Measurements from ENCODE around the gene RAD54L.
A peak's percentile ranks its signal among the peaks of the same experiment; 100 is the strongest.

RAD54L gene

DNA sequence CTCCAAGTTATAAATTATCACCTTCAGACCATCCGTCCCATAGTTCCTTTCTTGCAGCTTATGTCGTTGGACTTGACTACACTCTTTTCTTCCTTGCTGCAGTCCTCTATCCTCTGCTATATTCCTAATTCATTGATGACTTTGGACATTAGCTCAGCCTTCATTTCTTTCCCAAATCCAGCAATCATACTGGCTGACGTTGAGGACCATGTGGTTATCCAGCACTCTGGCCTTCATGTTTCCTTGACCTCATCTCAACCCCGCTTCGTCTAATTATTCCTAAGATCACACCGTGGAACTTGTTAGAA lies 27.4 kb downstream of the RAD54L start:
- Histone ChIP-seq H3K27ac (ENCODE audit: low read length) (no peak overlapping the region), H3K4me3 (ENCODE audit: low read length) (no peak overlapping the region), H3K9ac (ENCODE audit: low read depth, low read length) (no peak overlapping the region), H3K9me3 (ENCODE audit: insufficient read depth, low read depth, low read length) (no peaks in the 10 kb centered on the region), H3K27me3 (ENCODE audit: insufficient read depth, low read length) (no peaks in the 10 kb centered on the region), H3K36me3 (ENCODE audit: insufficient read depth, low read depth, low read length) (peaks cover 100% of the 10 kb centered on the region), H3K4me1 (ENCODE audit: insufficient read depth, low read length) (no peaks in the 10 kb centered on the region)

DNA sequence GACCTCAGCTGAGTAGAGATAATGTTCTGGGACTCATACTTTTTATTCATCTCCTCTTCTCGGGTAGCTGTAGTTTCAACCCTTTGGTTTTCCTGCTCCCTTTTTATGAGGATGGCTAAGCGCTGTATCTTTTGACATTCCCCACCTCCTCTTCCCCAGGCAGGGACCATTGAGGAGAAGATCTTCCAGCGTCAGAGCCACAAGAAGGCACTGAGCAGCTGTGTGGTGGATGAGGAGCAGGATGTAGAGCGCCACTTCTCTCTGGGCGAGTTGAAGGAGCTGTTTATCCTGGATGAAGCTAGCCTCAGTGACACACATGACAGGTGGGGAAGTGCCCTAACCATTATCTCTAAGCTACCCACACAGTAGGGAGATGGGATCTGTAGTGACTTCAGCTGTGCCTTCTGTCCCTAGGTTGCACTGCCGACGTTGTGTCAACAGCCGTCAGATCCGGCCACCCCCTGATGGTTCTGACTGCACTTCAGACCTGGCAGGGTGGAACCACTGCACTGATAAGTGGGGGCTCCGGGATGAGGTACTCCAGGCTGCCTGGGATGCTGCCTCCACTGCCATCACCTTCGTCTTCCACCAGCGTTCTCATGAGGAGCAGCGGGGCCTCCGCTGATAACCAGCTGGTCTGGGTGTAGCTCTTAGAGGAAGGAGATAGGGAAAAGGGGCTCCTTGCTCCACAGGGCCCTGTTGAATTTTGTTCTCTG lies 30.3 kb downstream of the RAD54L start:
- H3K9ac ChIP-seq (ENCODE audit: low read depth, low read length) = no peak overlapping the region
- H3K27ac ChIP-seq (ENCODE audit: low read length) = no peak overlapping the region
- no peak overlapping the region for H3K4me3 ChIP-seq (ENCODE audit: low read length)
- no peaks in the 10 kb centered on the region for H3K4me1 ChIP-seq (ENCODE audit: insufficient read depth, low read length)
- no peaks in the 10 kb centered on the region for H3K27me3 ChIP-seq (ENCODE audit: insufficient read depth, low read length)
- peaks cover 91% of the 10 kb centered on the region for H3K36me3 ChIP-seq (ENCODE audit: insufficient read depth, low read depth, low read length)
- no peaks in the 10 kb centered on the region for H3K9me3 ChIP-seq (ENCODE audit: insufficient read depth, low read depth, low read length)

DNA sequence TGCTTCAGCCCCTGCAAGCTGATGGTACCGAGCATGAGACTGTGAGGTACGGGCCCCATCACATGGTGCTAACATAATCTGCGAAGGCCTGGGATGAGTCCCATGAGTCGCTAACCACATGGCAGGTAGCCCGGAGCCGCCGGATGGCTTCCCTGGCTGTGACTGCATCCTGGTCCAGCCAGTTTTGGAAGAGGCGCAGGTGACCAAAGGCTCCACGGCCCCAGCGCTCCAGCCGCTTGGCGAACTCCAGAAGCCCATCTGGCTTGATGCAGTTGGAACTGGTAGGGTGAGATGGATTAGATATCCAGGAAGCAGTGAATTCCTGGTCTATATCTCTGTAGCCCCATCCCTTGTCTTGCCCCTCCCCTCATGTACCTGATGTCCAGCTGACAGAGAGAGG lies 31.2 kb downstream of the RAD54L start:
- H3K4me1 ChIP-seq (ENCODE audit: insufficient read depth, low read length) = no peaks in the 10 kb centered on the region
- no peak overlapping the region for H3K27ac ChIP-seq (ENCODE audit: low read length)
- no peak overlapping the region for H3K9ac ChIP-seq (ENCODE audit: low read depth, low read length)
- H3K9me3 ChIP-seq (ENCODE audit: insufficient read depth, low read depth, low read length) = no peaks in the 10 kb centered on the region
- peaks cover 82% of the 10 kb centered on the region for H3K36me3 ChIP-seq (ENCODE audit: insufficient read depth, low read depth, low read length)
- no peaks in the 10 kb centered on the region for H3K27me3 ChIP-seq (ENCODE audit: insufficient read depth, low read length)
- no peak overlapping the region for H3K4me3 ChIP-seq (ENCODE audit: low read length)

DNA sequence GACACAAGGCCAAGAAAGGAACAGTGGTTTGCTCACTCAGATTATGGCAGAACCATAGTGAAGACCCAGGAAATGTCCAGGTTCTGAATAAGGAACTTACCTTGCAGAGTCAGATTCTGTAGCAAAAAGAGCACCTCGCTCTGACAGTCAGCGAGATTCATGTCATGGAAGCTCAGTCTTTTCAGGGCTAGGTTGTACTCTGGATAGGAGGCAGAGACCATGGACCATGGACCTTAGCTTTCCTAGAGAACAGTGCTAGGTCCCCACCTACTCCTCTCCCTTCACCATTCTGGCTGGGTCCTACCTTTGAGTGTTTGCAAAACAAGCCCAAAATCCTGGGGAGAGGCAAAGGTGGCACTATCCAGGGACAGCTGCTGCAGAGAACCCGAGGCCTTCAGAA lies 32.5 kb downstream of the RAD54L start:
- no peak overlapping the region for H3K4me3 ChIP-seq (ENCODE audit: low read length)
- no peak overlapping the region for H3K9ac ChIP-seq (ENCODE audit: low read depth, low read length)
- H3K36me3 ChIP-seq (ENCODE audit: insufficient read depth, low read depth, low read length) = peaks cover 78% of the 10 kb centered on the region
- H3K4me1 ChIP-seq (ENCODE audit: insufficient read depth, low read length) = no peaks in the 10 kb centered on the region; the same call in 1 of the 2 replicates
- no peaks in the 10 kb centered on the region for H3K27me3 ChIP-seq (ENCODE audit: insufficient read depth, low read length)
- no peak overlapping the region for H3K27ac ChIP-seq (ENCODE audit: low read length)
- no peaks in the 10 kb centered on the region for H3K9me3 ChIP-seq (ENCODE audit: insufficient read depth, low read depth, low read length)

DNA sequence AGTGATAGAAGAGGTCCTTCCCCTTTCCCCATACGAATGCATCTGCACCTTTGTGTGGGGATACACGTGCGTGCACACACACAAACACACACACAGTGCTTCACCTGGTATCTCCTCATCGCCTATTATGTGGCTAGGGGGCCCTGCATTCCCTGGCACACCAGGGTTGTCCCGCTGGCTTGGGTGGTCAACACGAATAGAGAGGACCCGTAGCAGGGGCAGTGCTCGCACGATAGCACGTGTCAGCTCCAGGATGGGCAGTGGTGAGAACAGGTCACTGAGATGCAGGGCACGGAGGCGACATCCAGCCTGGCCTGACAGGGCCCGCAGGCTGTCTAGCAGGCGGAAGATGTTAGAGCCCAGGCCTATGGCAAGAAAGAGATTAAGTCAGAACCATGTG lies 33.5 kb downstream of the RAD54L start:
- Histone ChIP-seq H3K27ac (ENCODE audit: low read length) (no peak overlapping the region), H3K9me3 (ENCODE audit: insufficient read depth, low read depth, low read length) (no peaks in the 10 kb centered on the region), H3K4me3 (ENCODE audit: low read length) (no peak overlapping the region), H3K9ac (ENCODE audit: low read depth, low read length) (no peak overlapping the region), H3K27me3 (ENCODE audit: insufficient read depth, low read length) (no peaks in the 10 kb centered on the region), H3K36me3 (ENCODE audit: insufficient read depth, low read depth, low read length) (peaks cover 78% of the 10 kb centered on the region), H3K4me1 (ENCODE audit: insufficient read depth, low read length) (no peaks in the 10 kb centered on the region; the same call in 1 of the 2 replicates)

DNA sequence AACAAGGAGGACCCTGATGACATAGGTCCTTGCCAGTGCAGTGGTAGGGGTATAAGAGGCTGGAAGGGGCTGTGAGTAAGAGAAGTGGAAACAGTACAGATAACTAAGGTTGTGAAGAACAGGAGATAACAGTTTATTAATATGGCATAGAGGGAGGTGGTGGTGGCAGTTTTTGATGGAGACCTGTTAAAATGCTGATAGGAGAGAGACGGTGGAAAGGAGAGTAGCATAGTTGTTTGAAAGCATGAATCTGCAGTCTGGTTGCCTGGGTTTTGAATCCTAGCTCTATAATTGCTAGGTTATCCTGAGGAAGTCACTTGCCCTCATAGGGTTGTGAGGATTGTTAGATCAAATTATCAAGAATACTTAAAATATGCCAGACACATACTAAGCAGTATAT lies 36.5 kb downstream of the RAD54L start:
- Histone ChIP-seq H3K4me3 (ENCODE audit: low read length) (no peak overlapping the region), H3K9ac (ENCODE audit: low read depth, low read length) (no peak overlapping the region), H3K36me3 (ENCODE audit: insufficient read depth, low read depth, low read length) (peaks cover 52% of the 10 kb centered on the region), H3K27me3 (ENCODE audit: insufficient read depth, low read length) (no peaks in the 10 kb centered on the region), H3K27ac (ENCODE audit: low read length) (no peak overlapping the region), H3K9me3 (ENCODE audit: insufficient read depth, low read depth, low read length) (no peaks in the 10 kb centered on the region), H3K4me1 (ENCODE audit: insufficient read depth, low read length) (no peaks in the 10 kb centered on the region; the same call in 1 of the 2 replicates)

DNA sequence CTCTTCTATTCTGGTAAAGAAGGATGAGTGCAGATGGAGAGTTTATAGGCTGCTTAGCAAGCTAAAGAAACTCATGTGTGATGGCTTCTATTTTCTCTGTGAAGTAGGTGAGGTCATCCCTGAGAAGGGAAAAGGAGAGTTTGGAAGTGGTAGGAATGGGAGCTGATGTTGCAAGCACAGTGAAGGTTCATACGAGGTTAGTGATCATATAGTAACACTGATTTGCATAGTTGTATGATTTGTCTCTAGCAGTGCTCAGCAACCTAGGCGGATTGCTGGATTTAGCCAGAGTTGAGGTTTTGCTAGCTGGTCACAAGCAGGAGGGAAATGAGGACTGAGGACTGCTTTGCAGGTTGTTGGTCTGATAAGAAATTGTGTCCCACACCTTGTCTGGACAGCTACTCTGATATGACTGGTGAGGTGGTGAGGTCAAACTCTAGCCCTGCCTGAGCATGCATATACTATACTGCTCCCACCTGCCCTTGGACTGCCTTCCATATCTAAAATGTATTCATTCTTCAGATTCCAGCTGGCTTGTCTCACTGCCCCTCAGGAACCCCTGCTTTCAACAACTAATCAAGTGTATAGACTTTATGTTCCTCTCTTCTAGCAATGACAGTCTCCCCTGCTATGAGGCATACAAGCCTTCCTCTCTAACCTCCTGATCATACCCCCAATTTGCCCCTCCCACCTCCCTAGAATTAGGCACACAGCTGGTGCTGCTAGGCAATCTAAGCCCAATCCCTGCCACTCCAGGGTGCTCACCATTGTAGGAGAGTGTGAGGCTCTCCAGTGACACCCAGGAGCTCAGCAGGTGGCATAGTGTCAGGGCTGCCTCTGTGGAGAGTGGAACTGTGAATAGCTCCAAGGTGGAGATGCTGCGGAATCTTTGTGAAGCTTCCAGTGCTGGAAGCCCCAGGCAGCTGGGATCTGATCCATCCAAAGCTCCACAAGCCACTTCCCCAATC lies 37.3 kb downstream of the RAD54L start:
- H3K27me3 ChIP-seq (ENCODE audit: insufficient read depth, low read length) = no peaks in the 10 kb centered on the region
- H3K27ac ChIP-seq (ENCODE audit: low read length) = no peak overlapping the region
- H3K9ac ChIP-seq (ENCODE audit: low read depth, low read length) = no peak overlapping the region
- H3K4me3 ChIP-seq (ENCODE audit: low read length) = no peak overlapping the region
- H3K4me1 ChIP-seq (ENCODE audit: insufficient read depth, low read length) = no peaks in the 10 kb centered on the region; the same call in 1 of the 2 replicates
- H3K9me3 ChIP-seq (ENCODE audit: insufficient read depth, low read depth, low read length) = no peaks in the 10 kb centered on the region
- peaks cover 44% of the 10 kb centered on the region for H3K36me3 ChIP-seq (ENCODE audit: insufficient read depth, low read depth, low read length)

DNA sequence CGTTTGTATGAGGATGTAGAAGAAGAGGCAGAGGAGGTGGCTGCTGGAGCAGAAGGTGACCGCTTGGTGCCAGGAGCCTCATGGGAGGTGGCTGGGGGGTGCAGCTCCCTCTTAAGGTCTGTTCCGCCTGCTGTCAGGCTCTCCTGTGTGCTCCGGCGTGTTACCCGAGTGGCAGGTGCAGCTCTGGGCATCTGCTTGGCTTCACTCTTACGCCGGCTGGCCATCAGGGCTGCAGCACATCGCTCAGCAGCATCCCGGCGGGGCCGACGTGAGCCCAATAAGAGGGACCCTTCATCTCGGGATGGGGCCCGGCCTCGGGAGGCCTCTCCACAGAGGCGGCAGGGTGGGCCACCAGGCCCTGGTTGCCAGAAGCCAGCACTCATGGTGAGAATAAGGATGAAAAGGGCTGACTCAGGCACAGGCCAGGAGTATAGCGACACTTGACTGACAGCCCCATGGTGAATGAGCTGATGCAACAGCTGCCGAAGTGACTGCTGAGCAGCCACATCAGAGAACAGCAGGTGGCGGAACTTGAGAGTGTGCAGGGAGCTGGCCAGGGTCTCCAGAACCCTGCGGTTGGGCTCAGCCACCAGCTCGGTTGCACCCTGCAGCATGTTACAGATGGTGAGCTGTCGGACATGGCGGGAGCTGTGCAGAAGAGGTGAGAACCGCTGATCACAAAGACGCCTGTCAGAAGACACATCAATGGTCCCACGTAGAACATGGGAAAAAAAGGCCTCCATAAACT lies 38.3 kb downstream of the RAD54L start:
- Histone ChIP-seq H3K4me1 (ENCODE audit: insufficient read depth, low read length) (no peaks in the 10 kb centered on the region; the same call in 1 of the 2 replicates), H3K4me3 (ENCODE audit: low read length) (no peak overlapping the region), H3K9ac (ENCODE audit: low read depth, low read length) (0 out of 2 replicates have a peak overlapping the region, but pooled peaks have one; percentile 18), H3K9me3 (ENCODE audit: insufficient read depth, low read depth, low read length) (no peaks in the 10 kb centered on the region), H3K27me3 (ENCODE audit: insufficient read depth, low read length) (no peaks in the 10 kb centered on the region), H3K36me3 (ENCODE audit: insufficient read depth, low read depth, low read length) (peaks cover 34% of the 10 kb centered on the region), H3K27ac (ENCODE audit: low read length) (no peak overlapping the region)

DNA sequence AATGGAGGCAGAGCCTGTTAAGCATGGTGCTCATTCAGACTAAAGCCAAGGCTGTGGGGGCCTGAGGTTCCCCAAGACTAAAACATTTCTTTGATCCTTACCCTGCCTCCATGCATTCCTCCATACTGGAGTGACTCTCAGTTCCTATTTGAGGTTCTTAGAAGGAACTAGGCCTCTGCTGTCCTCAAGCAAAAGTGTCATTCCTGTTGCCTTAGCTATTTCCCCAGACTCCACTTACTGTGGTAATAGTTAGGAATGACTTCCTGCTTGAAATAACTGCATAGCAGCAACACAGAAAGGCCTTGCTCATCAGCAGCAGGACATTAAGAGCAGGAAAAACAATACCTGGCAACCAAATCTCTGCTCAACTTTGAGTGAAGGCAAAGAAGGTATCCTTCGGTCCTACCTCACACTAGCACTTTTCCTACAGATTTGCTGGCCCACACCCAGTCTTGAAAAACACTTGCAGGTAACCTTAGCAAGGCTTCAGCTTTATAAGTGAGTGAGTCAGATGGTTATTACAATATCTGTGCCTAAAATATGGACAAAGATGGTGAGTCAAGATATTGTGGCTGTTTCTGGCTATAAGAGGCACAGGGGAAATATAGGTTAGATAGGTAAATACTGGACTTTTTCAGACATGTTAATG lies 41.0 kb downstream of the RAD54L start:
- no peaks in the 10 kb centered on the region for H3K27me3 ChIP-seq (ENCODE audit: insufficient read depth, low read length)
- H3K36me3 ChIP-seq (ENCODE audit: insufficient read depth, low read depth, low read length) = peaks cover 23% of the 10 kb centered on the region
- H3K9me3 ChIP-seq (ENCODE audit: insufficient read depth, low read depth, low read length) = no peaks in the 10 kb centered on the region
- no peak overlapping the region for H3K27ac ChIP-seq (ENCODE audit: low read length)
- H3K4me3 ChIP-seq (ENCODE audit: low read length) = no peak overlapping the region
- H3K4me1 ChIP-seq (ENCODE audit: insufficient read depth, low read length) = no peaks in the 10 kb centered on the region; the same call in 1 of the 2 replicates
- H3K9ac ChIP-seq (ENCODE audit: low read depth, low read length) = no peak overlapping the region

DNA sequence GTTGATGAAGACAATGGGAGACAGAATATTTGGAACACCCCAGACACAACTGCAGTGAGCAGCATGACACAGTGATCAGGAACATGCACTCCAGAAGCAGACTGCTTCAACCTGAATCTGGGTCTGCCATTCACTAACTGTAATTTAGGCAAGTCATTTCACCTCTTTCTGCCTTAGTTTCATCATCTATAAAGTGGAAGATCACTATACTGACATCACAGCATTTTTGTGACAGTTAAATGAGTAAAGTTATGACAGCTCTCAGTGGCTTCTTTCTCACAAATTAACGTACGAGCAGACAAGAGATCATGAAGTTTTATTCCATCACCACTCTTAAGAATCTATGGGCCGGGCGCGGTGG lies 41.6 kb downstream of the RAD54L start:
- H3K36me3 ChIP-seq (ENCODE audit: insufficient read depth, low read depth, low read length) = peaks cover 23% of the 10 kb centered on the region
- H3K9ac ChIP-seq (ENCODE audit: low read depth, low read length) = no peak overlapping the region
- no peak overlapping the region for H3K4me3 ChIP-seq (ENCODE audit: low read length)
- no peaks in the 10 kb centered on the region; the same call in 1 of the 2 replicates for H3K4me1 ChIP-seq (ENCODE audit: insufficient read depth, low read length)
- no peaks in the 10 kb centered on the region for H3K27me3 ChIP-seq (ENCODE audit: insufficient read depth, low read length)
- H3K27ac ChIP-seq (ENCODE audit: low read length) = no peak overlapping the region
- no peaks in the 10 kb centered on the region for H3K9me3 ChIP-seq (ENCODE audit: insufficient read depth, low read depth, low read length)

DNA sequence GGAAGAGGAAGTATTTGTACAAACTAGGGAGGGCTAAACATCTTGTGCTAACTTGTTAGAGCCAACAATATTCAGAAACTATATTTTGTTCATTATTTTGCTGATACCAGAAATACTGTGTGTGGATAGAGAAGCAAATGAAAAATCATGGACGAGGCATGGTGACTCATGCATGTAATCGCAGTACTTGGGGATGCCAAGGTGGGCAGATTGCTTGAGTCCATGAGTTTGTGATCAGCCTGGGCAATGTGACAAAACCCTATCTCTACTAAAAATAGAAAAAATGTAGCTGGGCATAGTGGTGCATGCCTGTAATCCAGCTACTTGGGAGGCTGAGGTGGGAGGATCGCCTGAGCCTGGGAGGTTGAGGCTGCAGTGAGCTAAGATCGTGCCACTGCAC lies 42.4 kb downstream of the RAD54L start:
- Histone ChIP-seq H3K36me3 (ENCODE audit: insufficient read depth, low read depth, low read length) (peaks cover 21% of the 10 kb centered on the region), H3K9ac (ENCODE audit: low read depth, low read length) (no peak overlapping the region), H3K27ac (ENCODE audit: low read length) (no peak overlapping the region), H3K9me3 (ENCODE audit: insufficient read depth, low read depth, low read length) (no peaks in the 10 kb centered on the region), H3K4me3 (ENCODE audit: low read length) (no peak overlapping the region), H3K4me1 (ENCODE audit: insufficient read depth, low read length) (no peaks in the 10 kb centered on the region), H3K27me3 (ENCODE audit: insufficient read depth, low read length) (no peaks in the 10 kb centered on the region)
